Activated gamma-delta T cell (primary cell): ENCODE data around the gene RPTOR.

ENCODE experiments used
- DNase-seq: peaks from one replicate; lab custom pipeline; 2025; lab: John Stamatoyannopoulos, UW

RPTOR gene

GRCh38 chr17:80879723-80880647, 335.3 kb downstream of the RPTOR start:
- no peak for DNase-seq

GRCh38 chr17:80880648-80880985, 336.0 kb downstream of the RPTOR start:
- no peak for DNase-seq

- DNase-seq, result no peak
These were observed 336.7 kb downstream of the RPTOR start for GRCh38 chr17:80881306-80881705.

GRCh38 chr17:80882323-80882722, 337.7 kb downstream of the RPTOR start:
- no peak for DNase-seq

GRCh38 chr17:80882926-80883685, 338.5 kb downstream of the RPTOR start:
- no peak for DNase-seq

- DNase-seq, result no peak
These were observed 339.4 kb downstream of the RPTOR start for GRCh38 chr17:80883831-80884735.

- no peak for DNase-seq
These were observed 340.2 kb downstream of the RPTOR start for GRCh38 chr17:80884811-80885210.

GRCh38 chr17:80885947-80886582, 341.4 kb downstream of the RPTOR start:
- DNase-seq, result no peak

- DNase-seq, result no peak
These were observed 342.3 kb downstream of the RPTOR start for GRCh38 chr17:80886641-80887573.

GRCh38 chr17:80887639-80888175, 343.1 kb downstream of the RPTOR start:
- DNase-seq, result no peak

GRCh38 chr17:80888276-80889160, 343.9 kb downstream of the RPTOR start:
- no peak for DNase-seq

GRCh38 chr17:80889231-80890195, 344.9 kb downstream of the RPTOR start:
- no peak for DNase-seq

GRCh38 chr17:80890196-80890920, 345.7 kb downstream of the RPTOR start:
- no peak for DNase-seq

- DNase-seq, result no peak
These were observed 346.3 kb downstream of the RPTOR start for GRCh38 chr17:80890921-80891396.

GRCh38 chr17:80891397-80892018, 346.9 kb downstream of the RPTOR start:
- DNase-seq, result peak; percentile 41

- DNase-seq, result peak; percentile 63
These were observed 347.6 kb downstream of the RPTOR start for GRCh38 chr17:80892019-80892855.
